ENCODE data around the gene CD320. TPM values are rescaled to one million over a fixed set of nuclear protein-coding genes. Genes with fewer than 3 reads are reported as not detected.

CD320 gene
- total and polyA plus RNA-seq, 3 donors from 2014 or later = 61.2 to 88.3 (median 65.8) TPM

DNA sequence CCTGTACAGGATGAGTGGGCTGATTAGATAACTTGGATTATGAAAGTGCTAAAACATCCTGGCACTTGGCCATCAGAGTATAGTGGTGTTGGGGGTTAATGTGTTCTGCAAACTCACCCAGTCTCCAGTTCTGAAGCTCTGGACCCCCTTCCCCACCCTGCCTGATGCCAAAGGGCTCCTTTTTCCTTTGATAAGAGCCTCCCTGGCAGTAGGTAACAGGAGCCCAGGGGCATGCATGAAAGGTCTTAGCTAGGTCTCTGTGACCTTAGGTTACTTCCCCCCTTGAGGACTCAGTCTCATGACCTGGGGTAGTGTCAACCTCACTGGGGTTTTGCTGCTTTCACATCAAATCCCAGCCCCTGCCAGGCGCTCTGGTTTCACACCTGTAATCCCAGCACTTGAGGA lies 15.6 kb upstream of the CD320 start:
- DNase-seq = no peak
- intact Hi-C loops (cut with DNase I; ENCODE audit: low total_unique reads) = no loop called here
- no peaks in the 10 kb centered on the region for H3K9me3 ChIP-seq
- 88 to 100% methylated on average over 1 of the region's 1 CpG for WGBS, 2 donors
- H3K27me3 ChIP-seq = no peaks in the 10 kb centered on the region
- TF ChIP-seq, protein P1, sequence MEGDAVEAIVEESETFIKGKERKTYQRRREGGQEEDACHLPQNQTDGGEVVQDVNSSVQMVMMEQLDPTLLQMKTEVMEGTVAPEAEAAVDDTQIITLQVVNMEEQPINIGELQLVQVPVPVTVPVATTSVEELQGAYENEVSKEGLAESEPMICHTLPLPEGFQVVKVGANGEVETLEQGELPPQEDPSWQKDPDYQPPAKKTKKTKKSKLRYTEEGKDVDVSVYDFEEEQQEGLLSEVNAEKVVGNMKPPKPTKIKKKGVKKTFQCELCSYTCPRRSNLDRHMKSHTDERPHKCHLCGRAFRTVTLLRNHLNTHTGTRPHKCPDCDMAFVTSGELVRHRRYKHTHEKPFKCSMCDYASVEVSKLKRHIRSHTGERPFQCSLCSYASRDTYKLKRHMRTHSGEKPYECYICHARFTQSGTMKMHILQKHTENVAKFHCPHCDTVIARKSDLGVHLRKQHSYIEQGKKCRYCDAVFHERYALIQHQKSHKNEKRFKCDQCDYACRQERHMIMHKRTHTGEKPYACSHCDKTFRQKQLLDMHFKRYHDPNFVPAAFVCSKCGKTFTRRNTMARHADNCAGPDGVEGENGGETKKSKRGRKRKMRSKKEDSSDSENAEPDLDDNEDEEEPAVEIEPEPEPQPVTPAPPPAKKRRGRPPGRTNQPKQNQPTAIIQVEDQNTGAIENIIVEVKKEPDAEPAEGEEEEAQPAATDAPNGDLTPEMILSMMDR (IDR thresholded peaks at IDR 0.05) = no peak
- TF ChIP-seq POLR2A (IDR thresholded peaks at IDR 0.05) = no peak
- no peaks in the 10 kb centered on the region for H3K36me3 ChIP-seq (ENCODE audit: low read depth, missing control alignments)
- peaks cover 18% of the 10 kb centered on the region for H3K4me1 ChIP-seq
- no peak overlapping the region for H3K4me3 ChIP-seq
- H3K27ac ChIP-seq = no peak overlapping the region

DNA sequence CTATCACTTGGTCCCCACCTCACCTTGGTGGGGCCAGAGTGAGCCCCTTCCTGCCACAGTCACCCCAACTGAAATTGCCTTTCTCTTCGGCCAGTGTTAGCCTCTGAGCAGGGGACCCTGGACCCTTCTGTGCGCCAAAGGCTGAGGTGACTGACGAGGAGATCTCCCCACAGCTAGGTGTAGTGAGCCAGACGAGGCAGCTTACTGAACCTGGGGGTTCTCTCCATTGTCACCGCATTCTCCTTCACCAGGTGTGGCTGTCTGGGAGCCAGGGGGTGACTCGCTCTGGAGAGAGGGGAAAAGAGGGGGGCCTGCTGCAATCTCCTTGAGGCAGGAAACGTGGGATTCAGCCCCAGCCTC lies 14.5 kb upstream of the CD320 start:
- Histone ChIP-seq H3K27ac (no peak overlapping the region), H3K36me3 (ENCODE audit: low read depth, missing control alignments) (no peaks in the 10 kb centered on the region)
- intact Hi-C loops (cut with DNase I; ENCODE audit: low total_unique reads) = no loop called here

DNA sequence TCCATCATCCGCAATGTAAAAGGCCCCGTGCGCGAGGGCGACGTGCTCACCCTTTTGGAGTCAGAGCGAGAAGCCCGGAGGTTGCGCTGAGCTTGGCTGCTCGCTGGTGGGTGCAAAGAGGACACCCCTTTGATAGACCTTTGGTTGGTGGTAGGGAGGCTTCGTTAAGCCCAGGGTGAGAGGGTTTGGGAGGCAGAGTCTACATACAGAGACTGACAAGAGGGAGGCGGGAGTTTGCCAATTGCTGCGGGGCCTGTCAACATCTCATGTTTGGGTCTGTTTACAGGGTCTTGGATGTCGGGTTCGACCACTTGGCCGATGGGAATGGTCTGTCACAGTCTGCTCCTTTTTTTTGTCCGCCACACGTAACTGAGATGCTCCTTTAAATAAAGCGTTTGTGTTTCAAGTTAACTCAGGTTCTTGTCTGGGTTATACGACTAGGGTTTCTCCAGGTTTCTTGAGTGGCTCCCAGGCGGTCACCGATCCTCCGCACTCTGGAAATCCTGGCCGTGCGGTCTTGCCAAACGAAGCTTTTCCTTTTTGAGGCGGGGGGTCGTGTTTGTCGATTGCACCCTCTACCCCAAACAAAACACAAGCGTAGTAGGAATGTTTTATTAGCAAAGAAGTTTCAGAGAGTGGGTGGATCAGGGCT lies 14.0 kb upstream of the CD320 start:
- peaks cover 18% of the 10 kb centered on the region for H3K4me1 ChIP-seq
- H3K4me3 ChIP-seq = peak overlapping the region; percentile 93 to 95
- no peaks in the 10 kb centered on the region for H3K36me3 ChIP-seq (ENCODE audit: low read depth, missing control alignments)
- DNase-seq = no peak
- intact Hi-C loops (cut with DNase I; ENCODE audit: low total_unique reads) = no loop called here
- H3K27ac ChIP-seq = peak overlapping the region; percentile 77 to 82
- no peak for TF ChIP-seq POLR2A (IDR thresholded peaks at IDR 0.05)
- TF ChIP-seq, protein P1 (IDR thresholded peaks at IDR 0.05) = no peak
- WGBS, 2 donors = 17 to 19% methylated on average over 30 of the region's 30 CpGs
- H3K9me3 ChIP-seq = no peaks in the 10 kb centered on the region
- H3K27me3 ChIP-seq = no peaks in the 10 kb centered on the region

More for the DNA sequence above, 14.5 kb upstream of the CD320 start:
- no peak for DNase-seq
- H3K4me3 ChIP-seq = no peak overlapping the region
- no peaks in the 10 kb centered on the region for H3K9me3 ChIP-seq
- no peak for TF ChIP-seq POLR2A (IDR thresholded peaks at IDR 0.05)
- TF ChIP-seq, protein P1 (IDR thresholded peaks at IDR 0.05) = no peak
- H3K4me1 ChIP-seq = peaks cover 18% of the 10 kb centered on the region
- WGBS, 2 donors = 54 to 70% methylated on average over 7 of the region's 7 CpGs
- no peaks in the 10 kb centered on the region for H3K27me3 ChIP-seq

DNA sequence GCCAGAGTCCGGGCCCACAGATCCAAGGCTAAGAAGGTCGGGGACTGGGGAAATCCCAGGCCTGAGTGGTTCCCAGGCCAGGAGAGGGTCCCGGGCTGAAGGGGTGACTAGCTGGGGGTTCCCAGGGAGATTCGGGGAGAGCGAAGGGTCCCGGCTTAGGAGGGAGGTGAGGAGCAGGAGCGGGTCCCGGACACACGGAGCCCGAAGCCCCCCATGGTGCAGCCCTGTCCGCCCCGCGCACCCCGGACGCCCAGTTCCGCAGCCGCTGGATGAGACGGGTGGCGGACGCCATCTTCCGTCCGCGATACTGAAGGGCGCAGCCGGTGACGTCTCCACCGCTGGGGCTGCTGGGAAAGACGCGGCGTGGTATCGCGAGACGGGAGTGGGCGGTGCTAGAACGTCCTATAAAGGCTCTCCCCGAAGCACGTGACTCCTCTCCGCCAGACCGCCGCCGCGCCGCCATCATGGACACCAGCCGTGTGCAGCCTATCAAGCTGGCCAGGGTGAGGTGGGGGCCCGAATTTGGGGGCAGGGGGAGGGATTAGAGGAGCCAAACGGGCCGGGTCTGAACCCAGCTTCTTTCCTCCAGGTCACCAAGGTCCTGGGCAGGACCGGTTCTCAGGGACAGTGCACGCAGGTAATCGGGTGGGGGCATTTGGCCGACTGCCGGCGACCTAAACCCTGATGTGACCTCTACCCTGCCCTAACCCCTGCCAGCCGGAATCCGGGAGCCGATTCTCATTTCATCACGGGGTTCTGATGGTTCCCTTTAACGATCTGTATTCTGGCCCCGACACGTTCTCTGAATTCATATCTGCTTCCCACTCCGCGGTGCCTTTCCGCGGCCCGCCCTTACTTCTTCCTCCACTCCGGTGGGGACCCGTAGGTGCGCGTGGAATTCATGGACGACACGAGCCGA lies 13.2 kb upstream of the CD320 start, which contains the start of the genes NDUFA7 and RPS28:
Gene NDUFA7 (minus strand): TSS at position 309 of the 919 bp plus-strand sequence. CDS start 17 bp downstream, at position 292.
Gene RPS28 (plus strand): TSS at position 430 of the 919 bp plus-strand sequence. CDS start 35 bp downstream, at position 465.
- Histone ChIP-seq H3K4me1 (peaks cover 18% of the 10 kb centered on the region), H3K4me3 (peak within 1 kb of the TSS; percentile 93 to 95), H3K27ac (peak within 1 kb of the TSS; percentile 77 to 82), H3K9me3 (no peaks in the 10 kb centered on the region), H3K27me3 (no peaks in the 10 kb centered on the region), H3K36me3 (ENCODE audit: low read depth, missing control alignments) (no peaks in the 10 kb centered on the region)
- 0 to 1% methylated on average over 21 to 72 of the region's 72 CpGs for WGBS, 2 donors
- intact Hi-C loops (cut with DNase I; ENCODE audit: low total_unique reads) = no loop called here
- TF ChIP-seq, protein P1 (IDR thresholded peaks at IDR 0.05) = no peak
- TF ChIP-seq POLR2A (IDR thresholded peaks at IDR 0.05) = peak; percentile 7
- peak; percentile 98 for DNase-seq
